Thyroid gland (tissue), 4 donors: Measurements from ENCODE around the gene AQR. TPM values are rescaled to one million over a fixed set of nuclear protein-coding genes. Genes with fewer than 3 reads are reported as not detected.
"Not testable (repeated sequence)": the region's sequence is repeated elsewhere in the genome, so short reads cannot be mapped to it uniquely, and the experiment has no call there.

ENCODE experiments used
- DNase-seq, 2 donors: peaks; one replicate each; pipeline ENCODE4 v3.0.0-alpha.2; 2019
- H3K27ac ChIP-seq, 3 donors: fragments of 200-600 bp; sonication (generic); 1 replicate in 2 of 3; 2 replicates in 1 of 3; pipeline ENCODE4 v1.5.1; 2016 to 2019; ENCODE audit warnings: mild to moderate bottlenecking in 1 of 3, moderate library complexity in 1 of 3
- H3K27me3 ChIP-seq: fragments of 200-600 bp; sonication (generic); one replicate; pipeline ENCODE4 v1.5.1; 2019
- H3K36me3 ChIP-seq, 2 donors: fragments of 200-600 bp; sonication (generic); one replicate each; pipeline ENCODE4 v1.5.1; 2016 to 2019
- H3K4me1 ChIP-seq, 2 donors: fragments of 200-600 bp; sonication (generic); one replicate each; pipeline ENCODE4 v1.5.1; 2017 to 2019
- H3K4me3 ChIP-seq, 3 donors: fragments of 200-600 bp; sonication (generic); replicated peaks in 1 of 3; 1 replicate in 2 of 3; 2 replicates in 1 of 3; pipeline ENCODE4 v1.5.1; 2016; ENCODE audit warnings: mild to moderate bottlenecking in 1 of 3
- H3K9me3 ChIP-seq: fragments of 200-600 bp; sonication (generic); one replicate; pipeline ENCODE4 v1.5.1; 2017
- CTCF ChIP-seq, 6 experiments: fragments of 200-600 bp in 3 of 6; fragments of 450-650 bp in 3 of 6; sonication (generic) in 3 of 6; IDR thresholded peaks; one replicate each; pipeline ENCODE4 v1.5.1; 2016 to 2019; ENCODE audit warnings: antibody characterized with exemption in 6 of 6, mild to moderate bottlenecking in 2 of 6, inconsistent platforms in 1 of 6, moderate library complexity in 1 of 6
- POLR2A ChIP-seq, 2 donors: fragments of 450-650 bp; IDR thresholded peaks; one replicate each; pipeline ENCODE4 v1.6.1; 2017; ENCODE audit warnings: antibody characterized with exemption in 2 of 2, mild to moderate bottlenecking in 2 of 2, moderate library complexity in 1 of 2
- WGBS, 2 donors: methylation state at CpG; one replicate each; pipeline ENCODE4 v1.1.5; 2017; 5-methylcytosine and 5-hydroxymethylcytosine counted together
- intact Hi-C: fragments of 100-400 bp; cut with DNase I; formaldehyde crosslinking; loops from one replicate; pipeline ENCODE4 v1.15.1; 2023
- total RNA-seq, 4 donors: library from RNA; depleted of rRNA; stranded (reverse); fragments of >200 nt; gene quantifications; one replicate each; pipeline ENCODE4 v1.2.3, GENCODE V29; 2016

AQR gene
- total RNA-seq, 4 donors from 2014 or later, result 27.9 to 40.3 (median 37.8) TPM

DNA sequence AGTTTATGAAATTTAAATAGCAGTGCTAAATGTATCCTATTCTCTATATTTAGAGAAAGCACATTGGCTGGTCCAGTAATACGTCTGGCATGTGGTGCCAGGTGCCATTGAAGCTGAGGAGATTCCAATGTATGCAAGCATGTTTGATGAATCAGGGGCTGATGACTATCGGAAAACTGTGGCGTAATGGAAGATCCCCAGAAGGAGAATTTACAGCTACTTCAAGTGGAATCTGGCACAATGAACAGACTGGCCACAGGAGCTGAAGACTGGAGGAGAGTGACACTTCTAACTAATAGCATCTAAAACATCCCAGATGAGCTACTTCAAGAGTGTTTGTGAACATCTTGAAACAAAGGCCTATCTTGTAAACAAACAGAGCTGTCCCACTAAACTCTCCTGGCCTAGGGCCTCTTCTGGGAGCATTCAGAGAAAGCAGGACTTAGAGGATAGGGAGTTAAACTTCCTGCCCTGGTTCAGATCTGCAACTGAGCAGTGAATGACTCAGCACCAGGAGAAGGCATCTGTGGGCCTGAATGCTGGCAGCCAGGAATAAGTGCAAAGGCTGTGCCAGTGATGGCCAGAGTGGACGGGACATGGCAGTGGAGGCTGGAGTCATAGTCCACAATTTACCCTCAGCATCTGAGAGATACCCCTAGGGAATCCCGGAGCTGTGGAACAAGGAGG lies 159.0 kb downstream of the AQR start:
- intact Hi-C loops, result no loop called here

GRCh38 chr15:34809186-34809585 lies 160.4 kb downstream of the AQR start:
- Histone ChIP-seq H3K36me3 (no peaks in the 10 kb centered on the region), H3K27me3 (no peaks in the 10 kb centered on the region), H3K4me1 (no peaks in the 10 kb centered on the region), H3K27ac (no peak overlapping the region), H3K4me3 (no peak overlapping the region), H3K9me3 (no peaks in the 10 kb centered on the region)
- TF ChIP-seq POLR2A (IDR thresholded peaks at IDR 0.05) (no peak), CTCF (IDR thresholded peaks at IDR 0.05) (no peak)
- no peak for DNase-seq
- WGBS, 2 donors, result 76 to 77% methylated on average over 3 of the region's 3 CpGs
- intact Hi-C loops, result no loop called here

More for the DNA sequence above, 159.0 kb downstream of the AQR start:
- no peaks in the 10 kb centered on the region for H3K9me3 ChIP-seq
- H3K27me3 ChIP-seq, result no peaks in the 10 kb centered on the region
- no peak overlapping the region for H3K27ac ChIP-seq
- no peaks in the 10 kb centered on the region for H3K4me1 ChIP-seq
- no peak for DNase-seq
- TF ChIP-seq POLR2A (IDR thresholded peaks at IDR 0.05) (no peak), CTCF (IDR thresholded peaks at IDR 0.05) (no peak)
- WGBS, 2 donors, result 80% methylated on average over 5 of the region's 5 CpGs
- no peak overlapping the region for H3K4me3 ChIP-seq
- H3K36me3 ChIP-seq, result no peaks in the 10 kb centered on the region

DNA sequence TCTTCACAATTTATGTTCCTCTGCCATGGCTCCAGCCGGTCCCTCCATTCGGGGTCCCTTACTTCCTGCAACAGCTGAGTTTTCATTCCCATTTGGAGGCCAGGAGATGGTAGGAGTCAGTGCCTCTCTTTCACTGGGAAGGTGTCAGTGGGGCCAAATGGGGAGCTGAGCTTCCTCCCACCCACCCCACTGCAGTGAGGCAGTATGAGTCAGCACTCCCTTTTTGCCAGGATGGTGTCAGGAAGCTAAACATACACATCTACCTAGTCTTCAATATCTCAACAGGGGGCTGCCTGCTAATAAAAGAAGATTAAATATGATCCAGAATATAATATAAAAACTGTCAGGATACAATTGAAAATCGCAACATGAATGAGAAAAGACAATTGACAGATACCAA lies 161.5 kb downstream of the AQR start:
- peaks cover 3 to 5% of the 10 kb centered on the region in 2 donors for H3K4me1 ChIP-seq
- TF ChIP-seq CTCF (IDR thresholded peaks at IDR 0.05) (no peak), POLR2A (IDR thresholded peaks at IDR 0.05) (no peak)
- 87 to 93% methylated on average over 3 of the region's 3 CpGs for WGBS, 2 donors
- DNase-seq, result no peak
- no peak overlapping the region for H3K4me3 ChIP-seq
- no peaks in the 10 kb centered on the region for H3K36me3 ChIP-seq
- no peak overlapping the region for H3K27ac ChIP-seq
- intact Hi-C loops, result no loop called here
- H3K27me3 ChIP-seq, result no peaks in the 10 kb centered on the region
- no peaks in the 10 kb centered on the region for H3K9me3 ChIP-seq

- H3K4me3 ChIP-seq, DNase-seq, H3K36me3 ChIP-seq, H3K27ac ChIP-seq, H3K27me3 ChIP-seq, H3K9me3 ChIP-seq, intact Hi-C loops: not testable (repeated sequence)
- peaks cover 3 to 11% of the 10 kb centered on the region in 2 donors for H3K4me1 ChIP-seq
- 54 to 58% methylated on average over 8 of the region's 8 CpGs for WGBS, 2 donors
Observed at GRCh38 chr15:34807241-34807640, 162.3 kb downstream of the AQR start.

DNA sequence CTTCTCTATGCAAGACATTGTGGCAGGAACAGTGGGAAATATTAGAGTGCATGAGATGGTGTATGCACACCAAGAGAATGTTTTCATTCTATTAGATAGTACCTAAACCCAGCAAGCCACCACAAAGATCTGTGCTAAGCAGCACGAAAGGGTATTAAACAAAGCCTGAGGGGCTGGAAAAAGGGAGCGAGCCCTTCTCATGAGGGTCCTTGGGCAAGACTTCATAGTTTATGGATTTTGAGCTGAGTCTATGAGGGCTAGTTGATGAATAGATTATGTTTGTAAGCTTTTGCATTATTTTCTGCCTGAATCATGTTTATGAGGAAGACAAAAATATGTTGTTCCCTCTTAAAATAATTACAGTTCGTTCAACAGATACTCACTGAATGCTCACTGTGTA lies 164.8 kb downstream of the AQR start:
- H3K4me1 ChIP-seq, result peaks cover 3 to 11% of the 10 kb centered on the region in 2 donors
- DNase-seq, result no peak
- TF ChIP-seq CTCF (IDR thresholded peaks at IDR 0.05) (no peak), POLR2A (IDR thresholded peaks at IDR 0.05) (no peak)
- H3K27me3 ChIP-seq, result no peaks in the 10 kb centered on the region
- WGBS, 2 donors, result 79 to 88% methylated on average over 3 of the region's 3 CpGs
- no peak overlapping the region for H3K4me3 ChIP-seq
- H3K36me3 ChIP-seq, result no peaks in the 10 kb centered on the region
- no peaks in the 10 kb centered on the region for H3K9me3 ChIP-seq
- intact Hi-C loops, result no loop called here
- H3K27ac ChIP-seq, result no peak overlapping the region
